IPS DF 19.7 (cell line): ENCODE results near the gene CNBD2.
"Not testable (repeated sequence)": the region's sequence is repeated elsewhere in the genome, so short reads cannot be mapped to it uniquely, and the experiment has no call there.

Experiments
- DNase-seq: peaks from one replicate; pipeline ENCODE4 v3.0.0-alpha.2; 2013; ENCODE audit warnings: low read depth, low spot score

Gene CNBD2

DNA sequence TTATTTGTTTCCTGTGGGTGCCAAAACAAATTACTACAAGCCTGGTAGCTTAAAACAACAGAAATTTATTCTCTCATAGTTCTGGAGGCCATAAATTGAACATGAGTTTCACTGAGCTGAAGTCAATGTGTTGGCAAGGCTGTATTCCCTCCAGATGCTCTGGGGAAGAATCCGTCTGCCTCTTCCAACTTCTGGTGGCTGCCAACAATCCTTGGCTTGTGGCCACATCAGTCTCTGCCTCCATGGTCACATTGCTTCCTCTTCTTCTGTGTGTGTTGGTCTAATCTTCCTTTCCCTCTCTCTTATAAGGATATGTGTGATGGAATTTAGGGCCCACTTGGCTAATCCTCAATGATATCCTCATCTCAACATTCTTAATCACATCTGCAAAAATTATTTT lies 93.4 kb downstream of the CNBD2 start:
- DNase-seq = no peak

- DNase-seq = no peak
Observed at GRCh38 chr20:36062799-36063198, 94.4 kb downstream of the CNBD2 start.

- DNase-seq = no peak
Observed at GRCh38 chr20:36063916-36064657, 95.7 kb downstream of the CNBD2 start.

DNA sequence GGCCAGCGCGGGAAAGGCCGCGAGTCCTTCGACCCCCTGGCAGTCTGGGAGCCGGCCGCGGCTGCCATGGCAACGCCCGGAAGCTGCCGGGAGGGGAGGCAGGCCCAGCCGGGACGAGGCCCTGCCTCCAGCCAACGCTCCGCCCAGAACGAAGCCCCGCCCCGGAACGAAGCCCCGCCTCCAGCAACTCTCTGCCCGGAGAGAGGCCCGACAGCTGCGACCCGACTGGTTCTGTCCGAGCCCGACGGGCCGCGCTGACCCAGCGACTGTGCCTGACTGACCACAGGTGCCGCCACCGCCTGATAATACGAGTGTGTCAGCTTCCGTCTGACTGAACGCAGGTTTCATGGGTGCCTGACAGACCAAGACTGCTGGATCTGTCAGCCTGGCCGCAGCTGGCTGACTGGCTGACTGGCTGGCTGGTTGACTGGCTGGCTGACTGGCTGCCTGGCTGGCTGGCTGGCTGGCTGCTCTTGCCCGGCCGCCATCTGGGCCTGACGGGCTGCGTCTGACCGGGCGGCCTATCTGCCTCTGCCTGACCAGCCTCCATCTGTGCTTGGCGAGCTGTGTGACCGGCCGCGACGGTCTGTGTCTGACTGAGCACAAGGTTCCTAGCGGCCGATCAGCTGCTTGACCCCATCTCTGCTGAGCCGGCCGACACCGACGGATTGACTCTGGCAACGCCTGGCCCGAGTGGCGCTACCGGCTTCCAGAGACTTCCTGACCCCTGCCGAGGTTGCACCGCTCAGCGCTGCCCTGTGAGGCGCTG lies 96.5 kb downstream of the CNBD2 start:
- no peak for DNase-seq

GRCh38 chr20:36065427-36065998 lies 97.1 kb downstream of the CNBD2 start:
- no peak for DNase-seq

GRCh38 chr20:36066777-36067176 lies 98.4 kb downstream of the CNBD2 start:
- no peak for DNase-seq

DNA sequence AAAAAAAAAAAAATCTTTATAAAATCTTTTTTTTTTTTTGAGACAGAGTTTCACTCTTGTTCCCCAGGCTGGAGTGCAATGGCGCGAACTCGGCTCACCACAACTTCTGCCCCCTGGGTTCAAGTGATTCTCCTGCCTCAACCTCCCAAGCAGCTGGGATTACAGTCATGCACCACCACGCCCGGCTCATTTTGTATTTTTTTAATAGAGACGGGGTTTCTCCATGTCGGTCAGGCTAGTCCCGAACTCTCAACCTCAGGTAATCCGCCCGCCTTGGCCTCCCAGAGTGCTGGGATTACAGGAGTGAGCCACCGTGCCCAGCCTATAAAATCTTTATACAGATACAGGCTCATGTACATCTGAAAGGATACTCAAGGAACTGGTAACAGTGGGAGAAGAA lies 100.1 kb downstream of the CNBD2 start:
- not testable (repeated sequence) for DNase-seq

DNA sequence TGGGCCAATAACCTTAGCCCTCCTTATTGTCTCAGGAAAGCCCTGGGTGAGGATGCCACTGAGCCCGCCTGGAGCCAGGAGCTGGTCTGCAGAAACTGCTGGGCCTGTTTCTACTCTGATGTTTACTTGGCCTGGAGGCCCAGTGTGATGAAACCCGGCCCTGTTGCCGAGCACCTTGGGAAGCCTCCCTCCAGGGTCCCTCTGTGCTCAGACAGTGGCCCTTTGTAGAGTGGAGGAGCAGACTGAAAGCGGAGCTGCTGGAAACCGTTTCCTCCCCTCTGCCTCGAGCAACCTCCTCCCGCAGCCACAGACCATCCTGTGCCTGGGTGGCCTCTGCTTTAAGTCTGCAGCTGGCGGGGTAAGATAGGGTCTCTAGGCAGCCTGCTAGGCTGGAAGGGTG lies 102.1 kb downstream of the CNBD2 start:
- no peak for DNase-seq

GRCh38 chr20:36071848-36072247 lies 103.5 kb downstream of the CNBD2 start:
- DNase-seq = no peak

- DNase-seq = no peak
Observed at GRCh38 chr20:36074983-36075382, 106.6 kb downstream of the CNBD2 start.

DNA sequence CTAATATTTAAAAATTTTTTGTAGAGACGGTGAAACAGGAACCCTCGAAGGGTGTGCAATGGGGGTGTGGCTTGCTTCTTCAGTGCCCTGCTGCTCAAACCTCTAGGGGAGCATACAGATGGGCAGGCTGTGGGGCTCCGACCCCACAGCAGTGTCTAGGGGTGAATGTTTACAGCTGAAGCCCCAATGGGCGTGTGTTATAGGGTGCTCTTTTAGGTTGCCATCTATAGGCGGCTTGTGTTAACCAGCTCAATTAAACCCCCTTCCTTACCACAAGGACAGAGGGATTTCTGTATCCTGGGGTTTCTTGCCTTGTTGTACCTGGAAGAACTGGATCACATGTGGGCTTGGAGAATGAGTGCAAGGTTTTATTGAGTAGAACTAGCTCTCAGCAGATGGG lies 109.4 kb downstream of the CNBD2 start:
- DNase-seq = not testable (repeated sequence)

DNA sequence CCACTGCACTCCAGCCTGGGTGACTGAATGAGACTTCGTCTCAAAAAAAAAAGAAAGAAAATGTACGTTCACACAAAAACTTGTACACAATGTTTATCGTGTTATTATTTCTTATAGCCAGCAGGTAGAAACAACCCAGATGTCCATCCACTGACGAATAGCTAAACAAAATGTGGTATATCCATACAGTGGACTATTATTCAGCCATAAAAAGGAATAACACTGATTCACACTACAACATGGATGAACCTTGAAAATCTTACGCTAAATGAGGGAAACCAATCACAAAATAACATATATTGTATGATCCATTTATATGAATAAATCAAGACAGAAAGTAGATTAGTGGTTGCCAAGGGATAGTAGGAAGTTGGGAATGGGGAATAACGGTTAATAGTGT lies 111.1 kb downstream of the CNBD2 start:
- DNase-seq = no peak

DNA sequence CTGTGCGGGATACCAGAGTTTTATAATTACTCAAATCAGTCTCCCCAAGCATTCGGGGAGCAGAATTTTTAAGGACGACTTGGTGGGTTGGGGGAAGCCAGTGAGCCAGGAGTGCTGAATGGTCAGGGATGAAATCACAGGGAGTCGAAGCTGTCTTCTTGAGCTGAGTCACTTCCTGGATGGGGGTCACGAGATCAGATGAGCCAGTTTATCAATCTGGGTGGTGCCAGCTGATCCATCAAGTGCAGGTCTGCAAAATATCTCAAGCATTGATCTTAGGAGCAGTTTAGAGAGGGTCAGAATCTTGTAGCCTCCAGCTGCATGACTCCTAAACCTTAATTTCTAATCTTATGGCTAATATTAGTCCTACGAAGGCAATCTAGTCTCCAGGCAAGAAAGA lies 111.6 kb downstream of the CNBD2 start:
- not testable (repeated sequence) for DNase-seq
